CD4-positive, alpha-beta memory T cell (primary cell): ENCODE data around the gene GNAI2. TPM values are rescaled to one million over a fixed set of nuclear protein-coding genes. Genes with fewer than 3 reads are reported as not detected.
A peak's percentile ranks its signal among the peaks of the same experiment; 100 is the strongest.
"Not testable (repeated sequence)": the region's sequence is repeated elsewhere in the genome, so short reads cannot be mapped to it uniquely, and the experiment has no call there.

Source experiments
- CTCF ChIA-PET: fragments of 350-600 bp; sonication (Branson Sonifier 250); formaldehyde crosslinking; loops from one replicate; lab custom pipeline; 2021; ENCODE audit warnings: inconsistent platforms; ENCODE audit not compliant: partially characterized antibody; lab: Charles Lee
- POLR2A ChIA-PET: fragments of 350-600 bp; sonication (Branson Sonifier 250); formaldehyde crosslinking; loops from one replicate; lab custom pipeline; 2021; ENCODE audit not compliant: partially characterized antibody; lab: Charles Lee
- DNase-seq, 5 donors: peaks; one replicate each; pipeline versions ENCODE4 v3.0.0 to v3.0.0-alpha.2; 2020 to 2022; ENCODE audit warnings: mixed read lengths in 1 of 5
- H3K27ac ChIP-seq: one replicate; pipeline ENCODE4 v1.7.0; 2013; ENCODE audit warnings: low read depth, low read length
- H3K27me3 ChIP-seq: 2 replicates; pipeline ENCODE4 v1.7.0; 2013; ENCODE audit warnings: mild to moderate bottlenecking, low read length, moderate library complexity; ENCODE audit not compliant: insufficient read depth
- H3K36me3 ChIP-seq: 2 replicates; pipeline ENCODE4 v1.7.0; 2013; ENCODE audit warnings: mild to moderate bottlenecking, low read length, moderate library complexity; ENCODE audit not compliant: insufficient read depth
- H3K4me1 ChIP-seq: 2 replicates; pipeline ENCODE4 v1.7.0; 2013; ENCODE audit warnings: mild to moderate bottlenecking, low read length, moderate library complexity; ENCODE audit not compliant: insufficient read depth
- H3K4me3 ChIP-seq, 2 donors: one replicate each; pipeline ENCODE4 v1.7.0; 2013; ENCODE audit warnings: low read length in 2 of 2, mild to moderate bottlenecking in 1 of 2
- H3K9me3 ChIP-seq, 2 donors: one replicate each; pipeline ENCODE4 v1.7.0; 2013; ENCODE audit warnings: low read length in 2 of 2, control low read depth in 1 of 2; ENCODE audit not compliant: control insufficient read depth in 1 of 2
- H3K27ac Mint-ChIP-seq, 7 donors: one replicate each; pipeline ENCODE4 v1.8.0; 2020 to 2021; ENCODE audit warnings: mixed read lengths in 7 of 7, mild to moderate bottlenecking in 6 of 7, inconsistent platforms in 3 of 7, moderate library complexity in 3 of 7
- H3K27me3 Mint-ChIP-seq, 2 donors: one replicate each; pipeline ENCODE4 v1.8.0; 2020 to 2021; ENCODE audit warnings: mixed read lengths in 2 of 2
- H3K36me3 Mint-ChIP-seq, 2 donors: one replicate each; pipeline ENCODE4 v1.8.0; 2020 to 2021; ENCODE audit warnings: mixed read lengths in 2 of 2, inconsistent platforms in 1 of 2, mild to moderate bottlenecking in 1 of 2
- H3K4me1 Mint-ChIP-seq, 4 donors: one replicate each; pipeline ENCODE4 v1.8.0; 2020 to 2021; ENCODE audit warnings: mixed read lengths in 4 of 4, mild to moderate bottlenecking in 1 of 4
- H3K4me3 Mint-ChIP-seq, 8 donors: one replicate each; pipeline ENCODE4 v1.8.0; 2020 to 2021; ENCODE audit warnings: mixed read lengths in 8 of 8, mild to moderate bottlenecking in 7 of 8, moderate library complexity in 6 of 8, inconsistent platforms in 3 of 8
- H3K9me3 Mint-ChIP-seq, 8 donors: one replicate each; pipeline ENCODE4 v1.8.0; 2020 to 2021; ENCODE audit warnings: mixed read lengths in 8 of 8, mild to moderate bottlenecking in 5 of 8, inconsistent platforms in 3 of 8, moderate library complexity in 1 of 8
- intact Hi-C: fragments of 100-400 bp; cut with micrococcal nuclease; formaldehyde crosslinking; loops from one replicate; pipeline ENCODE4 v1.15.1; 2023
- polyA plus RNA-seq, 2 donors: library from polyadenylated mRNA; unstranded; fragments of 300-500 nt; fragmentation: Illumina TruSeq; gene quantifications; one replicate each; pipeline ENCODE4 v1.2.3, GENCODE V29; 2021
- total RNA-seq, 2 experiments: library from RNA; stranded (reverse); gene quantifications; one replicate each; pipeline ENCODE4 v1.2.3, GENCODE V29; 2021

Gene GNAI2
- total and polyA plus RNA-seq, 4 experiments from 2014 or later: 292 to 615 (median 416) TPM

DNA sequence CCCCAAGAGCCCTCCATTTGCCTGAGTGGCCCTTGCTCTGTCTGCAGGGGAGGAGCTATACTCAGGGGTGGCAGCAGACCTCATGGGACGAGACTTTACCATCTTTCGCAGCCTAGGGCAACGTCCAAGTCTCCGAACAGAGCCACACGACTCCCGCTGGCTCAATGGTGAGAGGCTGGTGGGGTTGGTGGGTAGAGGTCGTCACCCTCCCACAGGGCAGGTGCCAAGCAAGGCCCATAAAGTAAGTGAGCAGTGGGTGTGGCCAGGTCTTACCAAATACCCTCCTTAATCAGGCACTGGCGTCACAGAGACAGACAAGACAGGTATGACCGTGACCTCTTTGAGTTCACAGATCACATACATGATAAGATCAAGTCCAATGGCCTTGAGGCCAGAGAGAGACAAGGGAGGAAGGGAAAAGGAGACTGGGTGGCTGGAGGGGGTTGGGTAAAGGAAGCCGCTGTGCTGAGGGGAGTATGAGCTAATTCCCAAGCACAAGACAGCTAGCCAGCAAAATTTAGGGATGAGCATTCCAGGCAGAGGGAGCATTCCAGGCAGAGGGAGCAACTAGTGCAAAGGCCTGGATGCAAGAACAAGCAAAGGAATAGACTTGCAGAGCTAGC lies 35.4 kb downstream of the GNAI2 start:
- POLR2A ChIA-PET: interaction anchor here (1.3 to 1.8 kb wide), 2 partner anchors 11 to 25 kb away, joined by 4 to 10 read pairs; no protein-coding TSS in a partner anchor
- peak in 1 of 5 donors; percentile 32 for DNase-seq
- H3K27me3 Mint-ChIP-seq: peaks cover 19 to 28% of the 10 kb centered on the region in 2 donors
- Histone ChIP-seq H3K36me3 (no peaks in the 10 kb centered on the region), H3K4me3 (no peak overlapping the region), H3K27ac (no peak overlapping the region), H3K4me1 (peaks cover 34% of the 10 kb centered on the region), H3K27me3 (peaks cover 28% of the 10 kb centered on the region), H3K9me3 (no peaks in the 10 kb centered on the region)
- CTCF ChIA-PET: interaction anchor here (0.7 to 7.1 kb wide), 7 partner anchors 11 to 77 kb away, joined by 3 to 40 read pairs (median 4); partner anchors contain the start of genes GNAI2 and HYAL2
- peak overlapping the region in 2 of 7 donors; percentile 54 to 72 for H3K27ac Mint-ChIP-seq
- intact Hi-C loops: no loop called here
- peaks cover 14 to 37% (median 25%) of the 10 kb centered on the region in 4 donors for H3K4me1 Mint-ChIP-seq
- peak overlapping the region in 1 of 8 donors; percentile 26 for H3K4me3 Mint-ChIP-seq
- H3K9me3 Mint-ChIP-seq: no peaks in the 10 kb centered on the region
- H3K36me3 Mint-ChIP-seq: no peaks in the 10 kb centered on the region

DNA sequence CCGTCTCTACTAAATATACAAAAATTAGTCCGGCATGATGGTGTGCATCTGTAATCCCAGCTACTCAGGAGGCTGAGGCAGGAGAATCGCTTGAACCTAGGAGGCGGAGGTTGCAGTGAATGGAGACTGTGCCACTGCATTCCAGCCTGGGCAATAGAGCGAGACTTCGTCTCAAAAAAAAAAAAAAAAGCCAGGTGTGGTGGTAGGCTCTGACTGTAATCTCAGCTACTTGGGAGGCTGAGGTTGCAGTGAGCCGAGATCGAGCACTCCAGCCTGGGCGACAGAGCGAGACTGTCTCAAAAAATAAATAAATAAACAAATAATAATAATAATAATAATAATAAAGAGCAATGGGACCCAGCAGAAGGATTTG lies 36.5 kb downstream of the GNAI2 start:
- Histone ChIP-seq H3K4me1 (peaks cover 35% of the 10 kb centered on the region), H3K27me3 (peaks cover 35% of the 10 kb centered on the region)
- H3K9me3 Mint-ChIP-seq, H3K9me3 ChIP-seq, H3K36me3 ChIP-seq, H3K36me3 Mint-ChIP-seq, DNase-seq, intact Hi-C loops, H3K27ac ChIP-seq, H3K4me3 ChIP-seq: not testable (repeated sequence)
- CTCF ChIA-PET: interaction anchor here (0.8 to 7.1 kb wide), 7 partner anchors 22 to 81 kb away, joined by 3 to 40 read pairs (median 3); partner anchors contain the start of genes GNAI2, GNAT1 and HYAL2
- H3K4me1 Mint-ChIP-seq: peaks cover 14 to 37% (median 25%) of the 10 kb centered on the region in 4 donors
- H3K4me3 Mint-ChIP-seq: peak overlapping the region in 2 of 8 donors; percentile 79 to 81
- peaks cover 19 to 28% of the 10 kb centered on the region in 2 donors for H3K27me3 Mint-ChIP-seq
- peak overlapping the region in 1 of 7 donors; percentile 88 for H3K27ac Mint-ChIP-seq
- POLR2A ChIA-PET: interaction anchor here (0.8 to 1.8 kb wide), 3 partner anchors 12 to 65 kb away, joined by 3 to 10 read pairs (median 4); no protein-coding TSS in a partner anchor

DNA sequence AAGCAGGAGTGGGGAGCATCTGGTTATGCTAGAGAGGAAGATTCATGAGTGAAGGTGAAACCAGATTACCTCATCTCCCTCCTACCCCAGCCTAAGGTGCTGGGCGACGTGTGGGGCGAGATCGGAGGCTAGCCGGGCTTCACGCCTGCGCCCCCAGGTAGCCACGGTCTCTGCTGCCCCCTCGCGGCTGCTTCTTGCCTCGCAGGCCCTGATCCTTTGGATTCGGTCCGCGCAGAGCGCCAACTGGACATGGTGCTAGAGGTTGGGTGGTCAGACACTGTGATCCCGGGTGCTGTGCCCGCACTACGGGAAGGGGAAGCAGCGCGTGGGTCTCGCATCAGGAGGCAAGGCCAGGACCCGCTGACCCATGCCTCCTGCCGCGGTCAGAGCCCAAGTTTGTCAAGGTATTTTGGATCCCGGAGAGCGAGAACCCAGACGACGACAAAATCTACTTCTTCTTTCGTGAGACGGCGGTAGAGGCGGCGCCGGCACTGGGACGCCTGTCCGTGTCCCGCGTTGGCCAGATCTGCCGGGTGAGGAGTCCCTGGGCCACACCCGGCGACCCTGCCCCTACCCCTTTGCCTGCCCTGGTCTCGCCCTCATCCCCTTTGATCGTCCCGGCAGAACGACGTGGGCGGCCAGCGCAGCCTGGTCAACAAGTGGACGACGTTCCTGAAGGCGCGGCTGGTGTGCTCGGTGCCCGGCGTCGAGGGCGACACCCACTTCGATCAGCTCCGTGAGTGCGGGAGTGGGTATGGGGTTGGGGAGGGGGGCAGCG lies 37.1 kb downstream of the GNAI2 start:
- Mint-ChIP-seq H3K4me1 (peaks cover 14 to 37% (median 25%) of the 10 kb centered on the region in 4 donors), H3K27ac (peak overlapping the region in 3 of 7 donors; percentile 9 to 88 (median 53)), H3K36me3 (no peaks in the 10 kb centered on the region), H3K9me3 (no peaks in the 10 kb centered on the region), H3K27me3 (peaks cover 23 to 31% of the 10 kb centered on the region in 2 donors), H3K4me3 (peak overlapping the region; percentile 35 to 81 (median 74))
- ChIA-PET CTCF (interaction anchor here (1.5 to 7.1 kb wide), 5 partner anchors 23 to 79 kb away, joined by 3 to 40 read pairs (median 5); partner anchors contain the start of gene GNAI2), POLR2A (interaction anchor here (0.5 to 1.8 kb wide), 5 partner anchors 13 to 165 kb away, joined by 3 to 10 read pairs (median 4); no protein-coding TSS in a partner anchor)
- Histone ChIP-seq H3K27ac (no peak overlapping the region), H3K4me3 (no peak overlapping the region), H3K36me3 (no peaks in the 10 kb centered on the region), H3K4me1 (peaks cover 35% of the 10 kb centered on the region), H3K9me3 (no peaks in the 10 kb centered on the region), H3K27me3 (peaks cover 35% of the 10 kb centered on the region)
- DNase-seq: peak; percentile 73 to 83 (median 79)
- intact Hi-C loops: loop anchor here (1.0 kb wide), 4 partner anchors 27 to 152 kb away; no protein-coding TSS in a partner anchor

DNA sequence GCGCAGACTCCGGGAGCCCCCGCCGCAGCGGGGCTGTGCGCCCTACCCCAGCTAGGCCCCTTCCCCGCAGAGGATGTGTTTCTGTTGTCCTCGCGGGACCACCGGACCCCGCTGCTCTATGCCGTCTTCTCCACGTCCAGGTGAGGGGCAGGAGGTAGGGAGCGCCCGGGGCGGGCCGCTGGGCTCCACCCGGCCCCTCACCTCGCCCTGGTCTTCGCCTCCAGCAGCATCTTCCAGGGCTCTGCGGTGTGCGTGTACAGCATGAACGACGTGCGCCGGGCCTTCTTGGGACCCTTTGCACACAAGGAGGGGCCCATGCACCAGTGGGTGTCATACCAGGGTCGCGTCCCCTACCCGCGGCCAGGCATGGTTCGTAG lies 37.7 kb downstream of the GNAI2 start:
- H3K9me3 Mint-ChIP-seq: no peaks in the 10 kb centered on the region
- peak in 1 of 5 donors; percentile 33 for DNase-seq
- peaks cover 14 to 37% (median 25%) of the 10 kb centered on the region in 4 donors for H3K4me1 Mint-ChIP-seq
- no peaks in the 10 kb centered on the region for H3K36me3 Mint-ChIP-seq
- peaks cover 23 to 31% of the 10 kb centered on the region in 2 donors for H3K27me3 Mint-ChIP-seq
- H3K4me1 ChIP-seq: peaks cover 35% of the 10 kb centered on the region
- peaks cover 35% of the 10 kb centered on the region for H3K27me3 ChIP-seq
- no peak overlapping the region for H3K27ac ChIP-seq
- intact Hi-C loops: loop anchor here (1.0 kb wide), 5 partner anchors 27 to 152 kb away; no protein-coding TSS in a partner anchor
- H3K36me3 ChIP-seq: no peaks in the 10 kb centered on the region
- H3K27ac Mint-ChIP-seq: peak overlapping the region in 1 of 7 donors; percentile 73
- H3K9me3 ChIP-seq: no peaks in the 10 kb centered on the region
- CTCF ChIA-PET: interaction anchor here (1.5 to 7.1 kb wide), 3 partner anchors 44 to 79 kb away, joined by 3 to 40 read pairs (median 36); no protein-coding TSS in a partner anchor
- peak overlapping the region in 1 of 8 donors; percentile 79 for H3K4me3 Mint-ChIP-seq
- POLR2A ChIA-PET: interaction anchor here (0.7 kb wide), 1 partner anchor 47 kb away, joined by 3 read pairs; no protein-coding TSS in a partner anchor
- H3K4me3 ChIP-seq: no peak overlapping the region

DNA sequence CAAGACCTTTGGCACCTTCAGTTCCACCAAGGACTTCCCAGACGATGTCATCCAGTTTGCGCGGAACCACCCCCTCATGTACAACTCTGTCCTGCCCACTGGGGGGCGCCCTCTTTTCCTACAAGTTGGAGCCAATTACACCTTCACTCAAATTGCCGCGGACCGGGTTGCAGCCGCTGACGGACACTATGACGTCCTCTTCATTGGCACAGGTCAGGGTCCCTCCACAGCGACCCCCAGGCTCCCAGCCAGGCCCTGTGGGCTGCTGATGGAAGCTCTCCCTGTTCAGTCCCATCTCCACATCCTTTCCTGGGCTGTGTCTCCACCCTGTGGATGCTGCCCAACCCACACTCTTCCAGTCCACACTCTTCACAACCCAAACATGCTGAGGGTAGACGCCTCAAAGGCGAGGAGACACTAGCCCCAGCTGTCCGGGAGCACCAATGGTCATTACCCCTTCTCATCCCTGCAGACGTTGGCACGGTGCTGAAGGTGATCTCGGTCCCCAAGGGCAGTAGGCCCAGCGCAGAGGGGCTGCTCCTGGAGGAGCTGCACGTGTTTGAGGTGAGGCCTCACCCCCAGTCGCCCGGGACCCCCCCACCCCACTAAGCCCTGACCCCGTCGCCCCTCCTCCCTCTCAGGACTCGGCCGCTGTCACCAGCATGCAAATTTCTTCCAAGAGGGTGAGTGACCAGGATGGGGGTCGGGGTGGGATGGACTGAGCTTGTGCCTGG lies 38.5 kb downstream of the GNAI2 start:
- POLR2A ChIA-PET: interaction anchor here (0.7 to 1.1 kb wide), 3 partner anchors 39 to 63 kb away, joined by 3 read pairs; partner anchors contain the start of gene GNAI2
- CTCF ChIA-PET: interaction anchor here (1.0 to 7.1 kb wide), 8 partner anchors 15 to 268 kb away, joined by 3 to 36 read pairs (median 5); partner anchors contain the start of genes HYAL2 and TUSC2
- Histone ChIP-seq H3K4me3 (no peak overlapping the region), H3K27ac (no peak overlapping the region), H3K9me3 (no peaks in the 10 kb centered on the region), H3K4me1 (peaks cover 35% of the 10 kb centered on the region), H3K36me3 (no peaks in the 10 kb centered on the region), H3K27me3 (peaks cover 35% of the 10 kb centered on the region)
- H3K9me3 Mint-ChIP-seq: no peaks in the 10 kb centered on the region
- peaks cover 23 to 32% of the 10 kb centered on the region in 2 donors for H3K27me3 Mint-ChIP-seq
- no peaks in the 10 kb centered on the region for H3K36me3 Mint-ChIP-seq
- peak; percentile 65 to 77 (median 73) for DNase-seq
- H3K4me3 Mint-ChIP-seq: peak overlapping the region in 7 of 8 donors; percentile 22 to 80 (median 44)
- intact Hi-C loops: loop anchor here (1.0 kb wide), 1 partner anchor 50 kb away; no protein-coding TSS in a partner anchor
- peak overlapping the region in 5 of 7 donors; percentile 1 to 94 (median 73) for H3K27ac Mint-ChIP-seq
- peaks cover 14 to 37% (median 25%) of the 10 kb centered on the region in 4 donors for H3K4me1 Mint-ChIP-seq
